Panc1 (cell line): ENCODE measurements around the gene NTMT1.

Source experiments
- POLR2AphosphoS5 ChIP-seq: IDR thresholded peaks from 2 replicates; pipeline ENCODE4 v1.6.1; 2012; ENCODE audit warnings: mild to moderate bottlenecking, low read depth, low read length, moderate library complexity
- TF ChIP-seq, protein P1 (sequence below): fragments of 450-650 bp; IDR thresholded peaks from 2 replicates; pipeline ENCODE4 v1.5.1; 2017; ENCODE audit warnings: mild to moderate bottlenecking

DNA sequence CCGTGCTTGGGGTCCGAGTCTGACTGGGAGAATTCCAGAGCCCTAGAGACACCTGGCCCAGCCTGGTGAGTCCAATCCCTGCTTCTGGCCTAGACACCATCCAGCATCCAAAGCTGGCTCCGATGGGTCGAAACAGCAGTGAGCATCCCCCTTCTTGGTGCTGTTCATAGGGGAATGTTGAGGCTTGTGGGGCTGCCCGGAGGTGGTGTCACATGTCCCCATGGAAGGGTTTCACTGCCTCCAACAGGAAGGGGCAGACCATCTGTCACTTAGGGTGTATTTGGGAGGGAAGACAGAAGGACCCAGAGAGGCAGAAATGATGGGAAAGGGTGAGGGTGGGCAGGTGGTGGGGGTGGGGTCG is 19.0 kb upstream of the NTMT1 start:
- TF ChIP-seq, protein P1, sequence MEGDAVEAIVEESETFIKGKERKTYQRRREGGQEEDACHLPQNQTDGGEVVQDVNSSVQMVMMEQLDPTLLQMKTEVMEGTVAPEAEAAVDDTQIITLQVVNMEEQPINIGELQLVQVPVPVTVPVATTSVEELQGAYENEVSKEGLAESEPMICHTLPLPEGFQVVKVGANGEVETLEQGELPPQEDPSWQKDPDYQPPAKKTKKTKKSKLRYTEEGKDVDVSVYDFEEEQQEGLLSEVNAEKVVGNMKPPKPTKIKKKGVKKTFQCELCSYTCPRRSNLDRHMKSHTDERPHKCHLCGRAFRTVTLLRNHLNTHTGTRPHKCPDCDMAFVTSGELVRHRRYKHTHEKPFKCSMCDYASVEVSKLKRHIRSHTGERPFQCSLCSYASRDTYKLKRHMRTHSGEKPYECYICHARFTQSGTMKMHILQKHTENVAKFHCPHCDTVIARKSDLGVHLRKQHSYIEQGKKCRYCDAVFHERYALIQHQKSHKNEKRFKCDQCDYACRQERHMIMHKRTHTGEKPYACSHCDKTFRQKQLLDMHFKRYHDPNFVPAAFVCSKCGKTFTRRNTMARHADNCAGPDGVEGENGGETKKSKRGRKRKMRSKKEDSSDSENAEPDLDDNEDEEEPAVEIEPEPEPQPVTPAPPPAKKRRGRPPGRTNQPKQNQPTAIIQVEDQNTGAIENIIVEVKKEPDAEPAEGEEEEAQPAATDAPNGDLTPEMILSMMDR: no peak
- TF ChIP-seq POLR2AphosphoS5: no peak
